ENCODE results near the gene EFCC1. TPM values are rescaled to one million over a fixed set of nuclear protein-coding genes. Genes with fewer than 3 reads are reported as not detected.

Gene EFCC1
- total and polyA plus RNA-seq, 2 of the 8 experiments (the other 6 are each of a cell fraction or from before 2014, with no cell fraction given): 0.14 to 0.37 TPM

DNA sequence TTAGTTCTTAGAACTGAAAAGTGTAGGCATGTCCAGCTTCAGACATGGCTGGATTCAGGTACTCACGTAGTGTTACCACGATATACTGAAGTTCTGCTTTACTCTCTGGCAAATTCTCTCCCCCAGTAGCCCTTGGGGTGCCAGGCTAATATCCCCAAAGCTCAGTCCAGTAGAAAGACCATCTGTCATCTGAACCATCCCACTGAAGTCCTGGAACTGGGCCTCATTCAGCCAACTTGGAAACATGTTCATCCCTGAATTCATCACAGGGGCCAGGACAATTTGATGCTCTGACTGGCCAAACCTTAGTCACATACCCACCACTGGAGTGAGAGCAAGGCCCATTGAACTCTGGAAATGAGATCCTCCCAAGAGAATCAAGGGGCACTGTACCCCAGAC, 8.2 kb downstream of the EFCC1 start:
- H3K23me2 ChIP-seq (ENCODE audit: low read depth, low read length): no peaks in the 10 kb centered on the region; the same call in 1 of the 2 replicates
- no peaks in the 10 kb centered on the region for H4K20me1 ChIP-seq (replicated peaks in 1 of 2; ENCODE audit: control insufficient read depth in 1 of 2, insufficient read depth in 2 of 2, low read length in 2 of 2)
- H2BK5ac ChIP-seq (ENCODE audit: low read depth, low read length): no peak overlapping the region
- no peak overlapping the region for H3K56ac ChIP-seq (replicated peaks; ENCODE audit: insufficient read length, low read depth, low read length)
- no peak overlapping the region for H3K9ac ChIP-seq (replicated peaks in 1 of 4; ENCODE audit: extremely low read depth in 1 of 4, low read depth in 3 of 4, low read length in 3 of 4)
- DNase-seq (ENCODE audit: low read depth in 1 of 2, low spot score in 2 of 2): no peak
- H3K14ac ChIP-seq (ENCODE audit: insufficient read length): no peak overlapping the region
- no peak overlapping the region for H2BK120ac ChIP-seq (replicated peaks; ENCODE audit: low read depth, low read length)
- H3K23ac ChIP-seq (ENCODE audit: insufficient read length): no peak overlapping the region
- H2AK5ac ChIP-seq (ENCODE audit: low read depth, low read length): no peak overlapping the region
- no peak overlapping the region for H2BK12ac ChIP-seq (ENCODE audit: low read depth, low read length)
- TF ChIP-seq SUZ12 (IDR thresholded peaks at IDR 0.05; ENCODE audit: low read length) (no peak), RFX5 (IDR thresholded peaks at IDR 0.05; ENCODE audit: borderline replicate concordance, low read depth, low read length) (no peak), KDM5A (IDR thresholded peaks at IDR 0.05; ENCODE audit: low read length) (no peak), TAF7 (optimal IDR thresholded peaks at IDR 0.05; ENCODE audit: borderline replicate concordance, low read depth, low read length) (no peak), BACH1 (IDR thresholded peaks at IDR 0.05; ENCODE audit: low read length) (no peak), RNF2 (IDR thresholded peaks at IDR 0.05; ENCODE audit: borderline replicate concordance, low read depth, low read length, missing control alignments, poor library complexity, severe bottlenecking) (no peak), RXRA (IDR thresholded peaks at IDR 0.05; ENCODE audit: insufficient read depth, low read depth, low read length) (no peak), ZNF274 (IDR thresholded peaks at IDR 0.05; ENCODE audit: borderline replicate concordance, extremely low read depth, low read length) (no peak), BRCA1 (IDR thresholded peaks at IDR 0.05; ENCODE audit: low read depth, low read length) (no peak)
- TF ChIP-seq, protein P1, sequence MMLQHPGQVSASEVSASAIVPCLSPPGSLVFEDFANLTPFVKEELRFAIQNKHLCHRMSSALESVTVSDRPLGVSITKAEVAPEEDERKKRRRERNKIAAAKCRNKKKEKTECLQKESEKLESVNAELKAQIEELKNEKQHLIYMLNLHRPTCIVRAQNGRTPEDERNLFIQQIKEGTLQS (IDR thresholded peaks at IDR 0.05; ENCODE audit: insufficient read depth, low read depth, low read length): no peak
- TF ChIP-seq, protein P2, sequence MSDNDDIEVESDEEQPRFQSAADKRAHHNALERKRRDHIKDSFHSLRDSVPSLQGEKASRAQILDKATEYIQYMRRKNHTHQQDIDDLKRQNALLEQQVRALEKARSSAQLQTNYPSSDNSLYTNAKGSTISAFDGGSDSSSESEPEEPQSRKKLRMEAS (IDR thresholded peaks at IDR 0.05): no peak
- no peak for FAIRE-seq
- no peaks in the 10 kb centered on the region for H3K79me1 ChIP-seq (ENCODE audit: low read depth, low read length)
- H2BK20ac ChIP-seq (ENCODE audit: low read length): no peak overlapping the region
- no peaks in the 10 kb centered on the region for H3K9me3 ChIP-seq (ENCODE audit: insufficient read depth in 2 of 2, low read depth in 1 of 2, low read length in 1 of 2)
- H3K36me3 ChIP-seq (ENCODE audit: control insufficient read depth in 2 of 4, insufficient read depth in 4 of 4, low read length in 3 of 4): no peaks in the 10 kb centered on the region
- H2BK15ac ChIP-seq (ENCODE audit: low read length): no peak overlapping the region
- H3K4me3 ChIP-seq (ENCODE audit: extremely low read depth in 1 of 4, insufficient read depth in 2 of 4, low read depth in 3 of 4, low read length in 4 of 4): no peak overlapping the region
- H2AFZ ChIP-seq (ENCODE audit: low read length): no peak overlapping the region
- no peak overlapping the region for H4K5ac ChIP-seq (ENCODE audit: insufficient read length, low read depth, low read length)
- ChIA-PET CTCF (ENCODE audit: partially characterized antibody) (interaction anchor here (0.8 to 4.1 kb wide), 5 partner anchors 11 to 237 kb away, joined by 3 to 25 read pairs (median 4); no protein-coding TSS in a partner anchor), POLR2A (ENCODE audit: partially characterized antibody) (interaction anchor here (0.6 to 1.0 kb wide), 2 partner anchors 21 to 59 kb away, joined by 3 read pairs; no protein-coding TSS in a partner anchor)
- no peak overlapping the region for H3K27ac ChIP-seq (ENCODE audit: low read depth, low read length)
- no peak overlapping the region for H3K18ac ChIP-seq (ENCODE audit: extremely low read depth, low read length)
- H3K27me3 ChIP-seq (replicated peaks in 1 of 4; ENCODE audit: control insufficient read depth in 3 of 4, extremely low read depth in 1 of 4, insufficient read depth in 3 of 4, low read length in 3 of 4): peaks cover 7 to 23% (median 11%) of the 10 kb centered on the region in 4 experiments
- H3K4ac ChIP-seq (replicated peaks; ENCODE audit: insufficient read length, low read depth, low read length): no peak overlapping the region
- H4K8ac ChIP-seq (ENCODE audit: extremely low read depth, insufficient read depth, low read length): no peak overlapping the region
- WGBS, 2 experiments (ENCODE audit: extremely low coverage in 1 of 2, insufficient coverage in 1 of 2, insufficient read length in 1 of 2, insufficient replicate concordance in 2 of 2, low coverage in 1 of 2, low lambda C conversion rate in 2 of 2, missing lambda C conversion rate in 1 of 2): 90% methylated on average over 2 of the region's 2 CpGs; no CpG with 5 or more reads in 1 of the 2 experiments
- no peak overlapping the region for H3K4me2 ChIP-seq (ENCODE audit: insufficient read depth in 1 of 2, low read depth in 2 of 2, low read length in 2 of 2)
- H3K4me1 ChIP-seq (replicated peaks in 1 of 4; ENCODE audit: control insufficient read depth in 3 of 4, insufficient read depth in 4 of 4, low read length in 3 of 4): no peaks in the 10 kb centered on the region; a peak in 1 of 7 replicates
- no peak overlapping the region for H4K91ac ChIP-seq (replicated peaks; ENCODE audit: insufficient read length, low read length)
- no peaks in the 10 kb centered on the region for H3K79me2 ChIP-seq (ENCODE audit: control insufficient read depth in 1 of 2, insufficient read depth in 2 of 2, low read length in 2 of 2)
